ENCODE measurements around the gene ANTXRL.
"Not testable (repeated sequence)": the region's sequence is repeated elsewhere in the genome, so short reads cannot be mapped to it uniquely, and the experiment has no call there.

ANTXRL gene

DNA sequence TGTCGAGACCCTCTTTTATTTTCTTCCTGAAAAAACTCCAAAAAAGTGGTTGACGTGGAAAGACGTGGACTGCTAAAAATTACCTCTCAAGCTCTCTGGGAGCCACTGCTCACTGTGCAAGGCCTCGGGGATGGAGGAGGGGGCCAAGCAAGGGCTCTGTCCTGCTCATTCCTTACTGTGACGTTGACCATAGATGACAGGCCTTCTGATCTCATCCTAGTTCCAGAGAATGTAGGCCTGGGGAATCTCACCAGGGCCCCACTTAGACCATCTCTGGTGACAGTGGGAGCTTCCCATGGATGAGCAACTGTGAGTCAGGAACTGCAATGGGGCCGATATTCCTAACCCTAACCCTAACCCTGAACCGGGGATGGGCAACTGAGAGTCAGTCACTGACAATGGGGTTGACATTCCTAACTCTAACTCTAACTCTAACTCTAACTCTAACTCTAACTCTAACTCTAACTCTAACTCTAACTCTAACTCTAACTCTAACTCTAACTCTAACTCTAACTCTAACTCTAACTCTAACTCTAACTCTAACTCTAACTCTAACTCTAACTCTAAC lies 15.8 kb upstream of the ANTXRL start:
- H3K4me3 ChIP-seq (ENCODE audit: control insufficient read depth in 1 of 7, extremely low read depth in 1 of 7, insufficient read depth in 4 of 7, low read depth in 2 of 7, low read length in 6 of 7); POLR2A ChIA-PET; DNase-seq; H3K27ac ChIP-seq (ENCODE audit: insufficient read depth in 1 of 2, low read depth in 1 of 2, low read length in 2 of 2, poor library complexity in 1 of 2, severe bottlenecking in 2 of 2); H3K27me3 ChIP-seq (replicated peaks in 2 of 5; ENCODE audit: control insufficient read depth in 4 of 5, insufficient read depth in 5 of 5, low read length in 4 of 5); H3K36me3 ChIP-seq (ENCODE audit: control insufficient read depth in 4 of 4, insufficient read depth in 4 of 4, low read length in 3 of 4); H3K9me3 ChIP-seq (ENCODE audit: control extremely low read depth in 1 of 5, control insufficient read depth in 4 of 5, insufficient read depth in 2 of 5, low read depth in 1 of 5, low read length in 4 of 5): not testable (repeated sequence)
- peaks cover 2 to 27% (median 18%) of the 10 kb centered on the region in 4 experiments for H3K4me1 ChIP-seq (ENCODE audit: control extremely low read depth in 1 of 4, control insufficient read depth in 4 of 4, insufficient read depth in 4 of 4, low read length in 3 of 4)
- CTCF ChIA-PET: interaction anchor here (1.1 kb wide), 1 partner anchor 14 kb away, joined by 3 read pairs; no protein-coding TSS in a partner anchor
- 95% methylated on average over 7 of the region's 7 CpGs for WGBS (ENCODE audit: insufficient coverage)

DNA sequence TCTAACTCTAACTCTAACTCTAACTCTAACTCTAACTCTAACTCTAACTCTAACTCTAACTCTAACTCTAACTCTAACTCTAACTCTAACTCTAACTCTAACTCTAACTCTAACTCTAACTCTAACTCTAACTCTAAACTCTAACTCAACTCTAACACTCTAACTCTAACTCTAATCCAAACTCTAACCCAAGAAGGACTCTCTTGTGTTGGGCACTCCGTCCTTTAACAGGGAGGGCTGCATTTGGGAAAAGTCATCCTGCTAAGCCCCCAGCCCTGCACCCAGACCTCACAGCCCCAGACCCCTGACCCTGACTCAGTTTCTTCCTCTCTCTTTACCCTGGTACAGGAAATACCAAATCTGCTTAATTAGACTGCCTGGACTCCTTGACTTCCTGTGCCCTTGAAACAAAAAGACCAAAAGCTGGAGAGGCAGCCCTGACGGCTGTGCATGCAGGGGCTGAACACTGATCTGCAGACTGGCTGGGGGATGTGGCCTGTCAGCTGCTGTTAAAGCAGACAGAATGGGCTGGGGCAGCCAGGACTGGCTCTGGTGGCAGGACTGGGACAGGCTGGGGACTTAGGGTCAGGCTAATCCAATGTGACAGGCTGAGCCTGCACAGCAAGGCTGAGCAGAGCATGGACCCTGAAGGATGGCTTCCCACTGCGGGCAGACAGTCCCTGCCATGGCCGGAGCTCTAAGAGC lies 14.8 kb upstream of the ANTXRL start:
- H3K4me3 ChIP-seq (ENCODE audit: control insufficient read depth in 1 of 7, extremely low read depth in 1 of 7, insufficient read depth in 4 of 7, low read depth in 2 of 7, low read length in 6 of 7); CTCF ChIA-PET; DNase-seq; H3K27me3 ChIP-seq (replicated peaks in 2 of 5; ENCODE audit: control insufficient read depth in 4 of 5, insufficient read depth in 5 of 5, low read length in 4 of 5); POLR2A ChIA-PET; H3K27ac ChIP-seq (ENCODE audit: insufficient read depth in 1 of 2, low read depth in 1 of 2, low read length in 2 of 2, poor library complexity in 1 of 2, severe bottlenecking in 2 of 2); H3K36me3 ChIP-seq (ENCODE audit: control insufficient read depth in 4 of 4, insufficient read depth in 4 of 4, low read length in 3 of 4); H3K9me3 ChIP-seq (ENCODE audit: control extremely low read depth in 1 of 5, control insufficient read depth in 4 of 5, insufficient read depth in 2 of 5, low read depth in 1 of 5, low read length in 4 of 5): not testable (repeated sequence)
- 75% methylated on average over 2 of the region's 4 CpGs for WGBS (ENCODE audit: insufficient coverage)
- H3K4me1 ChIP-seq (ENCODE audit: control extremely low read depth in 1 of 4, control insufficient read depth in 4 of 4, insufficient read depth in 4 of 4, low read length in 3 of 4): peaks cover 2 to 26% (median 16%) of the 10 kb centered on the region in 4 experiments

GRCh38 chr10:46272863-46273415 lies 13.9 kb upstream of the ANTXRL start:
- no peak overlapping the region for H3K27ac ChIP-seq (ENCODE audit: insufficient read depth in 1 of 2, low read depth in 1 of 2, low read length in 2 of 2, poor library complexity in 1 of 2, severe bottlenecking in 2 of 2)
- WGBS (ENCODE audit: insufficient coverage): 89% methylated on average over 3 of the region's 4 CpGs
- POLR2A ChIA-PET: no interaction called here

DNA sequence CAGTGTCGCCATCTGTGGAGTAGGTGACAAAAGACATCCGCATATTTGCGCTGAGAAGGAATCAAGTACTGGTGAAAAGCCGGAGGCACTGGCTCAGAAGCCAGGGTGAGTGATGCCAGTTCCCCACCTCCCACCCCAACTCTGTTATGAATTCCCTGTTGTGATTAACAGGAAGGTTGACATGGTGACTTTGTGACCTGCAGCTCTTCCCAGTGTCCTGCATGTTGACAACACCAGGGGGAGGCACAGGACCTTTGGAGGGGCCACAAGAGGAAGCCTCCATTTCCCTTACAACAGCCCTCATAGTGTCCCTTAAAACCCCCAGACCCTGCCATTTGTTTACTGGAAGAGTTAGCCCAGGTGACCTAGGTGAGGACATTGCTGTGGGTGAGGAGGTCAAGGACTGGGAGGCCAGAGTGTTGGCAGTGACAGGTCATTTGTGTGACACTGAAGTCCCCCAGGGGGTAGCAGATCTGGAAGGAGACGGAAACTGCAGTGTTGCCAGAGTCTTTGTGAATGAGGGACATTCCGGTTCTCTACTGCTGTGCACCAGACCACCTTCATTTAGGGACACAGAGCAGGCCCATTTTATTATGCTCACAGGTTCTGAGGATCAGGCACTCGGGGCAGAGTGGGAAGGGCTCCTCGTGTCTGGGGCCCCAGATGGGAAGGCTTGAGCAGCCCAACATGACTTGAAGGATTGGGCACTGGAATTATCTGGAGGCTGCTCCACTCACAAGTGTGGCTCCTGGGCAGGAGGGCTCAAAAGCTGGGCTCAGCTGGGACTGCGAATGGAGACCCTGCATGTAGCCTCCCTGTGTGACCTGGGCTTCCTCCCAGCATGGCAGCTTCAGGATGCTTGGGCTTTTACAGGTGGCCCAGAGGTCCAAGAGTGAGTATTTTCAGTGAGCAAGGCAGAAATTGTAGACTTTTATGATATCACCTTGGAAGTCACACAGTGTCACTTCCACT lies 13.0 kb upstream of the ANTXRL start:
- no peak overlapping the region for H3K27ac ChIP-seq (ENCODE audit: insufficient read depth in 1 of 2, low read depth in 1 of 2, low read length in 2 of 2, poor library complexity in 1 of 2, severe bottlenecking in 2 of 2)
- POLR2A ChIA-PET: no interaction called here
- DNase-seq: peak in 1 of 3 donors; percentile 53
- peaks cover 0 to 4% (median 0%) of the 10 kb centered on the region in 5 experiments for H3K27me3 ChIP-seq (replicated peaks in 2 of 5; ENCODE audit: control insufficient read depth in 4 of 5, insufficient read depth in 5 of 5, low read length in 4 of 5)
- CTCF ChIA-PET: interaction anchor here (1.0 kb wide), 1 partner anchor 9 kb away, joined by 3 read pairs; no protein-coding TSS in a partner anchor
- no peaks in the 10 kb centered on the region for H3K36me3 ChIP-seq (ENCODE audit: control insufficient read depth in 4 of 4, insufficient read depth in 4 of 4, low read length in 3 of 4)
- peaks cover 2 to 14% (median 13%) of the 10 kb centered on the region in 4 experiments for H3K4me1 ChIP-seq (ENCODE audit: control extremely low read depth in 1 of 4, control insufficient read depth in 4 of 4, insufficient read depth in 4 of 4, low read length in 3 of 4)
- H3K9me3 ChIP-seq (ENCODE audit: control extremely low read depth in 1 of 5, control insufficient read depth in 4 of 5, insufficient read depth in 2 of 5, low read depth in 1 of 5, low read length in 4 of 5): no peaks in the 10 kb centered on the region
- 93% methylated on average over 7 of the region's 9 CpGs for WGBS (ENCODE audit: insufficient coverage)
- H3K4me3 ChIP-seq (ENCODE audit: control insufficient read depth in 1 of 7, extremely low read depth in 1 of 7, insufficient read depth in 4 of 7, low read depth in 2 of 7, low read length in 6 of 7): no peak overlapping the region

More at GRCh38 chr10:46272863-46273415, 13.9 kb upstream of the ANTXRL start:
- no peak for DNase-seq
- Histone ChIP-seq H3K9me3 (ENCODE audit: control extremely low read depth in 1 of 5, control insufficient read depth in 4 of 5, insufficient read depth in 2 of 5, low read depth in 1 of 5, low read length in 4 of 5) (no peaks in the 10 kb centered on the region), H3K36me3 (ENCODE audit: control insufficient read depth in 4 of 4, insufficient read depth in 4 of 4, low read length in 3 of 4) (no peaks in the 10 kb centered on the region), H3K27me3 (replicated peaks in 2 of 5; ENCODE audit: control insufficient read depth in 4 of 5, insufficient read depth in 5 of 5, low read length in 4 of 5) (peaks cover 0 to 4% (median 0%) of the 10 kb centered on the region in 5 experiments), H3K4me3 (ENCODE audit: control insufficient read depth in 1 of 7, extremely low read depth in 1 of 7, insufficient read depth in 4 of 7, low read depth in 2 of 7, low read length in 6 of 7) (no peak overlapping the region), H3K4me1 (ENCODE audit: control extremely low read depth in 1 of 4, control insufficient read depth in 4 of 4, insufficient read depth in 4 of 4, low read length in 3 of 4) (peaks cover 2 to 18% (median 15%) of the 10 kb centered on the region in 4 experiments)
- CTCF ChIA-PET: no interaction called here

- Histone ChIP-seq H3K4me1 (ENCODE audit: control extremely low read depth in 1 of 4, control insufficient read depth in 4 of 4, insufficient read depth in 4 of 4, low read length in 3 of 4) (peaks cover 0 to 6% (median 3%) of the 10 kb centered on the region in 4 experiments), H3K9me3 (ENCODE audit: control extremely low read depth in 1 of 5, control insufficient read depth in 4 of 5, insufficient read depth in 2 of 5, low read depth in 1 of 5, low read length in 4 of 5) (no peaks in the 10 kb centered on the region), H3K4me3 (ENCODE audit: control insufficient read depth in 1 of 7, extremely low read depth in 1 of 7, insufficient read depth in 4 of 7, low read depth in 2 of 7, low read length in 6 of 7) (no peak overlapping the region), H3K36me3 (ENCODE audit: control insufficient read depth in 4 of 4, insufficient read depth in 4 of 4, low read length in 3 of 4) (no peaks in the 10 kb centered on the region), H3K27ac (ENCODE audit: insufficient read depth in 1 of 2, low read depth in 1 of 2, low read length in 2 of 2, poor library complexity in 1 of 2, severe bottlenecking in 2 of 2) (no peak overlapping the region), H3K27me3 (replicated peaks in 2 of 5; ENCODE audit: control insufficient read depth in 4 of 5, insufficient read depth in 5 of 5, low read length in 4 of 5) (peaks cover 0 to 20% (median 7%) of the 10 kb centered on the region in 5 experiments)
- CTCF ChIA-PET: no interaction called here
- no peak for DNase-seq
- POLR2A ChIA-PET: no interaction called here
- WGBS (ENCODE audit: insufficient coverage): 100% methylated on average over 1 of the region's 2 CpGs
Measured at GRCh38 chr10:46277840-46278239, 9.0 kb upstream of the ANTXRL start.

DNA sequence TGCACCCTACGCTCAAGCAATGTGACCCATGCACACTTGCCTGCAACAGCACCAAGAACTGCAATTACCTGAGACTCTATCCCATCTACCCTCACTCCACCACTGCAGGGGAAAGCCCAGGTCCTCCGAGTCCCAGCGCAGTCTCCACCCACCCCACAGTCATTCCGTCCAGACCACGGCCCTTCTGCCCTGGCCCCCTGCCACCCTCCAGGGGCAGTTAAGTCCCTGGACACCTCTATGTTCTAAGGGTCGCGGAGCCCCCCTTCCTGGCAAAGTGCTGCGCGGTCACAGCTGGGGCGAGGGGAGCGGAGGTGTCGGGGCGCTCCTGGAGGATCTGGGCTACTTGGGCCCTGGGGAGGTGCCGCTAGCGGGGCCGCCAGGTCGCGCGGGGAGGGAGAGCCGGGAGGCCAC lies 4.4 kb upstream of the ANTXRL start:
- WGBS (ENCODE audit: insufficient coverage): 23% methylated on average over 19 of the region's 20 CpGs
- not testable (repeated sequence) for H3K36me3 ChIP-seq (ENCODE audit: control insufficient read depth in 4 of 4, insufficient read depth in 4 of 4, low read length in 3 of 4); H3K9me3 ChIP-seq (ENCODE audit: control extremely low read depth in 1 of 5, control insufficient read depth in 4 of 5, insufficient read depth in 2 of 5, low read depth in 1 of 5, low read length in 4 of 5); H3K27ac ChIP-seq (ENCODE audit: insufficient read depth in 1 of 2, low read depth in 1 of 2, low read length in 2 of 2, poor library complexity in 1 of 2, severe bottlenecking in 2 of 2); DNase-seq
- CTCF ChIA-PET: interaction anchor here (1.3 kb wide), 1 partner anchor 175 kb away, joined by 5 read pairs; no protein-coding TSS in a partner anchor
- Histone ChIP-seq H3K4me3 (ENCODE audit: control insufficient read depth in 1 of 7, extremely low read depth in 1 of 7, insufficient read depth in 4 of 7, low read depth in 2 of 7, low read length in 6 of 7) (peak overlapping the region in 6 of 7 experiments; percentile 29 to 72 (median 59)), H3K4me1 (ENCODE audit: control extremely low read depth in 1 of 4, control insufficient read depth in 4 of 4, insufficient read depth in 4 of 4, low read length in 3 of 4) (peaks cover 3 to 27% (median 15%) of the 10 kb centered on the region in 4 experiments), H3K27me3 (replicated peaks in 2 of 5; ENCODE audit: control insufficient read depth in 4 of 5, insufficient read depth in 5 of 5, low read length in 4 of 5) (peaks cover 0 to 33% (median 10%) of the 10 kb centered on the region in 5 experiments)
- POLR2A ChIA-PET: interaction anchor here (1.2 kb wide), 1 partner anchor 176 kb away, joined by 3 read pairs; no protein-coding TSS in a partner anchor

Measured in common myeloid progenitor, CD34-positive (primary cell).